Mesendoderm (in vitro differentiated cells): Measurements from ENCODE around the gene GLT6D1.

Source experiments
- DNase-seq: peaks from one replicate; pipeline ENCODE4 v3.0.0; 2013
- H2AK5ac ChIP-seq: 2 replicates; pipeline ENCODE4 v1.6.1; 2013; ENCODE audit warnings: low read length, inconsistent platforms
- H2BK120ac ChIP-seq: 2 replicates; pipeline ENCODE4 v1.6.1; 2013; ENCODE audit warnings: low read depth, mild to moderate bottlenecking, low read length, moderate library complexity, mixed read lengths
- H2BK15ac ChIP-seq: replicated peaks from 2 replicates; pipeline ENCODE4 v1.6.1; 2013; ENCODE audit warnings: low read depth, mild to moderate bottlenecking, moderate library complexity
- H2BK5ac ChIP-seq: 2 replicates; pipeline ENCODE4 v1.6.1; 2013; ENCODE audit warnings: low read length, inconsistent platforms
- H3K18ac ChIP-seq: 2 replicates; pipeline ENCODE4 v1.6.1; 2013; ENCODE audit warnings: mild to moderate bottlenecking, low read length, mixed read lengths
- H3K23ac ChIP-seq: one replicate; pipeline ENCODE4 v1.6.1; 2013; ENCODE audit warnings: low read length
- H3K27ac ChIP-seq: 2 replicates; pipeline ENCODE4 v1.5.1; 2013; ENCODE audit warnings: low read depth, mild to moderate bottlenecking, inconsistent platforms, low read length, moderate library complexity
- H3K27me3 ChIP-seq: 2 replicates; pipeline ENCODE4 v1.6.1; 2013; ENCODE audit warnings: low read length, control low read depth, mild to moderate bottlenecking, inconsistent platforms; ENCODE audit not compliant: insufficient read depth, poor library complexity
- H3K36me3 ChIP-seq: 2 replicates; pipeline ENCODE4 v1.6.1; 2013; ENCODE audit warnings: low read length, inconsistent platforms; ENCODE audit not compliant: control insufficient read depth, insufficient read depth
- H3K4ac ChIP-seq: one replicate; pipeline ENCODE4 v1.6.1; 2013; ENCODE audit warnings: low read depth, mild to moderate bottlenecking, low read length, moderate library complexity
- H3K4me1 ChIP-seq: 2 replicates; pipeline ENCODE4 v1.6.1; 2013; ENCODE audit warnings: low read depth, low read length, inconsistent platforms; ENCODE audit not compliant: control insufficient read depth
- H3K4me2 ChIP-seq: 2 replicates; pipeline ENCODE4 v1.6.1; 2013; ENCODE audit warnings: low read length
- H3K4me3 ChIP-seq: 2 replicates; pipeline ENCODE4 v1.5.1; 2013; ENCODE audit warnings: mild to moderate bottlenecking, low read length
- H3K56ac ChIP-seq: one replicate; pipeline ENCODE4 v1.6.1; 2013; ENCODE audit warnings: low read length
- H3K79me1 ChIP-seq: 2 replicates; pipeline ENCODE4 v1.6.1; 2013; ENCODE audit warnings: low read length, inconsistent platforms
- H3K79me2 ChIP-seq: 2 replicates; pipeline ENCODE4 v1.6.1; 2013; ENCODE audit warnings: mild to moderate bottlenecking, low read length; ENCODE audit not compliant: control insufficient read depth, insufficient read depth
- H3K9ac ChIP-seq: 2 replicates; pipeline ENCODE4 v1.6.1; 2013; ENCODE audit warnings: low read length, inconsistent platforms
- H4K5ac ChIP-seq: one replicate; pipeline ENCODE4 v1.6.1; 2013; ENCODE audit warnings: low read length
- H4K8ac ChIP-seq: one replicate; pipeline ENCODE4 v1.6.1; 2013; ENCODE audit warnings: low read depth, mild to moderate bottlenecking, control low read depth, low read length, moderate library complexity
- WGBS: extraction: QIAGEN DNeasy Blood & Tissue Kit; methylation state at CpG from one replicate; pipeline ENCODE4 v1.1.7; 2013; ENCODE audit warnings: low lambda C conversion rate, missing lambda C conversion rate; ENCODE audit not compliant: insufficient coverage; ENCODE audit errors: extremely low coverage; 5-methylcytosine and 5-hydroxymethylcytosine counted together

GLT6D1 gene

GRCh38 chr9:135609366-135609955 is 29.9 kb downstream of the GLT6D1 start:
- H3K18ac ChIP-seq = no peak overlapping the region
- DNase-seq = no peak

GRCh38 chr9:135608999-135609317 is 30.4 kb downstream of the GLT6D1 start:
- no peaks in the 10 kb centered on the region for H3K79me2 ChIP-seq
- H4K5ac ChIP-seq = no peak overlapping the region
- H2BK120ac ChIP-seq = no peak overlapping the region
- H3K9ac ChIP-seq = no peak overlapping the region
- H2BK5ac ChIP-seq = no peak overlapping the region
- no peaks in the 10 kb centered on the region for H3K4me1 ChIP-seq
- H2AK5ac ChIP-seq = no peak overlapping the region
- H3K79me1 ChIP-seq = no peaks in the 10 kb centered on the region
- WGBS = no CpG with 5 or more reads among the region's 15 CpGs
- no peak overlapping the region for H3K4me3 ChIP-seq
- H3K36me3 ChIP-seq = no peaks in the 10 kb centered on the region
- no peak overlapping the region for H3K4ac ChIP-seq
- no peak overlapping the region for H3K4me2 ChIP-seq
- H2BK15ac ChIP-seq = no peak overlapping the region
- H3K56ac ChIP-seq = no peak overlapping the region
- H4K8ac ChIP-seq = no peak overlapping the region
- no peak overlapping the region for H3K18ac ChIP-seq
- no peak overlapping the region for H3K27ac ChIP-seq
- H3K27me3 ChIP-seq = no peaks in the 10 kb centered on the region
- DNase-seq = no peak
- H3K23ac ChIP-seq = no peak overlapping the region

More at GRCh38 chr9:135609366-135609955, 29.9 kb downstream of the GLT6D1 start:
- no peak overlapping the region for H3K56ac ChIP-seq
- no peaks in the 10 kb centered on the region for H3K36me3 ChIP-seq
- H2AK5ac ChIP-seq = no peak overlapping the region
- no peaks in the 10 kb centered on the region for H3K79me2 ChIP-seq
- H3K4me3 ChIP-seq = no peak overlapping the region
- no peaks in the 10 kb centered on the region for H3K79me1 ChIP-seq
- no peaks in the 10 kb centered on the region for H3K4me1 ChIP-seq
- H2BK5ac ChIP-seq = no peak overlapping the region
- no peak overlapping the region for H3K4ac ChIP-seq
- no peak overlapping the region for H3K9ac ChIP-seq
- H3K23ac ChIP-seq = no peak overlapping the region
- no CpG with 5 or more reads among the region's 17 CpGs for WGBS
- no peak overlapping the region for H2BK120ac ChIP-seq
- H3K27ac ChIP-seq = no peak overlapping the region
- no peak overlapping the region for H2BK15ac ChIP-seq
- H4K8ac ChIP-seq = no peak overlapping the region
- H4K5ac ChIP-seq = no peak overlapping the region
- no peak overlapping the region for H3K4me2 ChIP-seq
- no peaks in the 10 kb centered on the region for H3K27me3 ChIP-seq

- WGBS = no CpG with 5 or more reads among the region's 22 CpGs
Observed at GRCh38 chr9:135608294-135608998, 30.9 kb downstream of the GLT6D1 start.

GRCh38 chr9:135607401-135608293 is 31.7 kb downstream of the GLT6D1 start:
- DNase-seq = no peak
- Histone ChIP-seq H2BK120ac (no peak overlapping the region), H4K8ac (no peak overlapping the region), H3K79me2 (no peaks in the 10 kb centered on the region), H3K27ac (no peak overlapping the region), H3K56ac (no peak overlapping the region), H3K36me3 (no peaks in the 10 kb centered on the region), H3K4me1 (no peaks in the 10 kb centered on the region), H3K79me1 (no peaks in the 10 kb centered on the region), H3K4ac (no peak overlapping the region), H3K4me2 (no peak overlapping the region), H2BK5ac (no peak overlapping the region), H3K4me3 (no peak overlapping the region), H3K18ac (no peak overlapping the region), H2BK15ac (no peak overlapping the region), H3K9ac (no peak overlapping the region), H4K5ac (no peak overlapping the region), H3K23ac (no peak overlapping the region), H2AK5ac (no peak overlapping the region), H3K27me3 (no peaks in the 10 kb centered on the region)
- no CpG with 5 or more reads among the region's 25 CpGs for WGBS

More at GRCh38 chr9:135608294-135608998, 30.9 kb downstream of the GLT6D1 start:
- Histone ChIP-seq H3K27ac (no peak overlapping the region), H3K9ac (no peak overlapping the region), H2AK5ac (no peak overlapping the region), H2BK5ac (no peak overlapping the region), H3K36me3 (no peaks in the 10 kb centered on the region), H3K27me3 (no peaks in the 10 kb centered on the region), H3K79me2 (no peaks in the 10 kb centered on the region), H3K56ac (no peak overlapping the region), H3K79me1 (no peaks in the 10 kb centered on the region), H4K5ac (no peak overlapping the region), H3K4me1 (no peaks in the 10 kb centered on the region), H4K8ac (no peak overlapping the region), H3K23ac (no peak overlapping the region), H3K4me3 (no peak overlapping the region), H2BK120ac (no peak overlapping the region), H3K4ac (no peak overlapping the region), H3K4me2 (no peak overlapping the region), H2BK15ac (no peak overlapping the region), H3K18ac (no peak overlapping the region)
- DNase-seq = no peak

GRCh38 chr9:135606885-135607259 is 32.5 kb downstream of the GLT6D1 start:
- Histone ChIP-seq H3K79me1 (no peaks in the 10 kb centered on the region), H3K4me1 (no peaks in the 10 kb centered on the region), H4K5ac (no peak overlapping the region), H2BK15ac (no peak overlapping the region), H2BK5ac (no peak overlapping the region), H3K18ac (no peak overlapping the region), H2BK120ac (no peak overlapping the region), H3K4me3 (no peak overlapping the region), H3K56ac (no peak overlapping the region), H3K4me2 (no peak overlapping the region), H4K8ac (no peak overlapping the region), H3K27ac (no peak overlapping the region), H3K36me3 (no peaks in the 10 kb centered on the region), H3K4ac (no peak overlapping the region), H3K9ac (no peak overlapping the region), H3K79me2 (no peaks in the 10 kb centered on the region), H3K27me3 (no peaks in the 10 kb centered on the region), H3K23ac (no peak overlapping the region), H2AK5ac (no peak overlapping the region)
- no CpG with 5 or more reads among the region's 11 CpGs for WGBS
- no peak for DNase-seq
